ENCODE data around the gene PDE9A. TPM values are rescaled to one million over a fixed set of nuclear protein-coding genes. Genes with fewer than 3 reads are reported as not detected.

PDE9A gene
- total RNA-seq, 1 experiment from 2014 or later, result 8.4 TPM

GRCh38 chr21:42703136-42703908 is 49.9 kb downstream of the PDE9A start:
- ChIA-PET CTCF (no interaction called here), POLR2A (ENCODE audit: unreplicated experiment) (no interaction called here)
- H4K20me1 ChIP-seq (ENCODE audit: insufficient read depth), result no peaks in the 10 kb centered on the region
- no peaks in the 10 kb centered on the region for H3K27me3 ChIP-seq (ENCODE audit: insufficient read depth, low read depth)
- H3K79me2 ChIP-seq (ENCODE audit: low read depth), result no peaks in the 10 kb centered on the region
- H3K4me3 ChIP-seq, result no peak overlapping the region
- intact Hi-C loops (cut with micrococcal nuclease; ENCODE audit: unreplicated experiment), result no loop called here
- H3K4me2 ChIP-seq, result no peak overlapping the region
- no peak overlapping the region for H2AFZ ChIP-seq
- no peaks in the 10 kb centered on the region for H3K36me3 ChIP-seq (ENCODE audit: low read depth)
- DNase-seq, result no peak
- H3K27ac ChIP-seq, result no peak overlapping the region
- H3F3A ChIP-seq (ENCODE audit: insufficient read depth, low read depth), result no peaks in the 10 kb centered on the region
- TF ChIP-seq, protein P1, sequence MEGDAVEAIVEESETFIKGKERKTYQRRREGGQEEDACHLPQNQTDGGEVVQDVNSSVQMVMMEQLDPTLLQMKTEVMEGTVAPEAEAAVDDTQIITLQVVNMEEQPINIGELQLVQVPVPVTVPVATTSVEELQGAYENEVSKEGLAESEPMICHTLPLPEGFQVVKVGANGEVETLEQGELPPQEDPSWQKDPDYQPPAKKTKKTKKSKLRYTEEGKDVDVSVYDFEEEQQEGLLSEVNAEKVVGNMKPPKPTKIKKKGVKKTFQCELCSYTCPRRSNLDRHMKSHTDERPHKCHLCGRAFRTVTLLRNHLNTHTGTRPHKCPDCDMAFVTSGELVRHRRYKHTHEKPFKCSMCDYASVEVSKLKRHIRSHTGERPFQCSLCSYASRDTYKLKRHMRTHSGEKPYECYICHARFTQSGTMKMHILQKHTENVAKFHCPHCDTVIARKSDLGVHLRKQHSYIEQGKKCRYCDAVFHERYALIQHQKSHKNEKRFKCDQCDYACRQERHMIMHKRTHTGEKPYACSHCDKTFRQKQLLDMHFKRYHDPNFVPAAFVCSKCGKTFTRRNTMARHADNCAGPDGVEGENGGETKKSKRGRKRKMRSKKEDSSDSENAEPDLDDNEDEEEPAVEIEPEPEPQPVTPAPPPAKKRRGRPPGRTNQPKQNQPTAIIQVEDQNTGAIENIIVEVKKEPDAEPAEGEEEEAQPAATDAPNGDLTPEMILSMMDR (conservative IDR thresholded peaks at IDR 0.05), result no peak
- no peak for TF ChIP-seq EZH2 (IDR thresholded peaks at IDR 0.05; ENCODE audit: low read depth)
- H3K9me2 ChIP-seq (ENCODE audit: insufficient read depth), result no peaks in the 10 kb centered on the region
- no peaks in the 10 kb centered on the region for H3K9me3 ChIP-seq (ENCODE audit: insufficient read depth, low read depth)
- no peaks in the 10 kb centered on the region for H3K4me1 ChIP-seq (replicated peaks; ENCODE audit: insufficient read depth)
- BruUV-seq (replicated peaks), result no TSS peak

GRCh38 chr21:42703965-42704364 is 50.5 kb downstream of the PDE9A start:
- H3K27me3 ChIP-seq (ENCODE audit: insufficient read depth, low read depth), result no peaks in the 10 kb centered on the region
- H3K4me1 ChIP-seq (replicated peaks; ENCODE audit: insufficient read depth), result no peaks in the 10 kb centered on the region
- H3K36me3 ChIP-seq (ENCODE audit: low read depth), result no peaks in the 10 kb centered on the region
- H4K20me1 ChIP-seq (ENCODE audit: insufficient read depth), result no peaks in the 10 kb centered on the region
- H3K9me3 ChIP-seq (ENCODE audit: insufficient read depth, low read depth), result no peaks in the 10 kb centered on the region
- H3K27ac ChIP-seq, result no peak overlapping the region
- no peak for TF ChIP-seq EZH2 (IDR thresholded peaks at IDR 0.05; ENCODE audit: low read depth)
- TF ChIP-seq, protein P1 (conservative IDR thresholded peaks at IDR 0.05), result no peak
- no peak for DNase-seq
- no peak overlapping the region for H2AFZ ChIP-seq
- no peak overlapping the region for H3K4me2 ChIP-seq
- ChIA-PET CTCF (no interaction called here), POLR2A (ENCODE audit: unreplicated experiment) (no interaction called here)
- H3K79me2 ChIP-seq (ENCODE audit: low read depth), result no peaks in the 10 kb centered on the region
- no TSS peak for BruUV-seq (replicated peaks)
- H3K4me3 ChIP-seq, result no peak overlapping the region
- intact Hi-C loops (cut with micrococcal nuclease; ENCODE audit: unreplicated experiment), result no loop called here
- H3F3A ChIP-seq (ENCODE audit: insufficient read depth, low read depth), result no peaks in the 10 kb centered on the region
- H3K9me2 ChIP-seq (ENCODE audit: insufficient read depth), result no peaks in the 10 kb centered on the region

DNA sequence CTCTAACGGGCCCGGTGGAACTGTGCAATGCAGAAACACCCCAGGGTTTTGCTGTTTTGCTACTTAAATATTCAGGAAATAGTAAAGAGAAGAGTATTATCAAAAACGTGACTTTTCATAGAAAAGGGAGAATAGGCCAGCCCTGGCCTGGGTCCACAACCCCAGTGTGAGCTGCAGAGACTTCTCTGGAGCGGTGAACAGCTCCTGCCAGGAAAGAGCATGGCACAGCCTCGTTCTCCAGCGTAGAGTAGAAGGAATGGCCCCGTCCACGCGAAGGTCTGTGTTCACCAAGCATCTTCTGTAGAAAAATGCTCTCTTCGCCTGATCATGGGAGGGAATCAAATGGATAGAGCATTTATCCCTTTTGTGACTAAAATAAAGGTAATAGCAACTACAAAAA is 51.4 kb downstream of the PDE9A start:
- Histone ChIP-seq H3K27me3 (ENCODE audit: insufficient read depth, low read depth) (no peaks in the 10 kb centered on the region), H3K36me3 (ENCODE audit: low read depth) (no peaks in the 10 kb centered on the region), H3K27ac (no peak overlapping the region), H3K4me2 (no peak overlapping the region), H3K9me3 (ENCODE audit: insufficient read depth, low read depth) (no peaks in the 10 kb centered on the region), H3K4me1 (replicated peaks; ENCODE audit: insufficient read depth) (no peaks in the 10 kb centered on the region), H3K4me3 (no peak overlapping the region), H2AFZ (no peak overlapping the region), H4K20me1 (ENCODE audit: insufficient read depth) (no peaks in the 10 kb centered on the region), H3F3A (ENCODE audit: insufficient read depth, low read depth) (no peaks in the 10 kb centered on the region), H3K79me2 (ENCODE audit: low read depth) (no peaks in the 10 kb centered on the region), H3K9me2 (ENCODE audit: insufficient read depth) (no peaks in the 10 kb centered on the region)
- ChIA-PET POLR2A (ENCODE audit: unreplicated experiment) (no interaction called here), CTCF (no interaction called here)
- BruUV-seq (replicated peaks), result no TSS peak
- intact Hi-C loops (cut with micrococcal nuclease; ENCODE audit: unreplicated experiment), result no loop called here
- no peak for DNase-seq
- TF ChIP-seq, protein P1 (conservative IDR thresholded peaks at IDR 0.05), result no peak
- TF ChIP-seq EZH2 (IDR thresholded peaks at IDR 0.05; ENCODE audit: low read depth), result no peak
